ENCODE results near the gene CHCT1.
"Not testable (repeated sequence)": the region's sequence is repeated elsewhere in the genome, so short reads cannot be mapped to it uniquely, and the experiment has no call there.

The CHCT1 gene

DNA sequence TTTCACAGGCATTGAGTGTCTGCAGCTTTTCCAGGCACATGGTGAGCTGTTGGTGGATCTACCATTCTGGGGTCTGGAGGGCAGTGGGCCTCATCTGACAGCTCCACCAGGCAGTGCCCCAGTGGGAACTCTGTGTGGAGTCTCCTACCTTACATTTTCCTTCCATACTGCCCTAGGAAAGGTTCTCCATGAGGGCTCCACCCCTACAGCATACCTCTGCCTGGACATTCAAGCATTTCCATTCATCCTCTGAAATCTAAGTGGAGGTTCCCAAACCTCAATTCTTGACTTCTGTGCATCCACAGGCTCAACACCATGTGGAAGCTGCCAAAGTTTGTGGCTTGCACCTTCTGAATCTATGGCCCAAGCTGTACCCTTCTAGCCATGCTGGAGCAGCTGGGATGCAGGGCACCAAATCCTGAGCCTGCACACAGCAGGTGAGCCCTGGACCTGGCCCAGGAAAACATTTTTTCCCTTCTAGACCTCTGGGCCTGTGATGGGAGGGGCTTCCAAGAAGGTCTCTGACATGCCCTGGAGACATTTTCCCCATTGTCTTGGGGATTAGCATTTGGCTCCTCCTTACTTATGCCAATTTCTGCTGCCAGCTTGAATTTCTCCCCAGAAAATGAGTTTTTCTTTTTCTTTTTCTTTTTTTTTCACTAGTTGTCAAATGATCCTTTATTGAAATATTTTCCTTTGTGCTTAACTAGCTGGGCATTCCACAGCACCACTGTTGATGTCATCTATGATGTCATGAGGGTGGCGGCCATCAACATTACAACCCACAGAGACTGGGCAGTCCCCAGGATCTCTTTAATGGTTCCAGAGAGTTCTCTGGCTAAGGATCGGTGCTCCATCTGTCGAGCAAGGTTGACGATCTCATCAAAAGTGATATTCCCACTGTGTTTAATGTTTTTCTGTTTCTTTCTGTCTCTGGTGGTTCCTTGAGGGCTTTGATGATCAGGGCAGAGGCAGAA, 11.0 kb downstream of the CHCT1 start:
- not testable (repeated sequence) for H3K4me3 ChIP-seq (ENCODE audit: low read length); H3K27ac ChIP-seq (ENCODE audit: low read length); H3K4me2 ChIP-seq (ENCODE audit: low read length); H3K9me3 ChIP-seq (ENCODE audit: insufficient read depth, low read length); H3K9ac ChIP-seq (ENCODE audit: low read length); H3K36me3 ChIP-seq (replicated peaks; ENCODE audit: low read depth, low read length); H2AFZ ChIP-seq (ENCODE audit: low read depth, low read length); H3K79me2 ChIP-seq (ENCODE audit: low read length); H3K27me3 ChIP-seq (ENCODE audit: low read depth, low read length); H4K20me1 ChIP-seq (ENCODE audit: insufficient read depth, low read length)
- H3K4me1 ChIP-seq (ENCODE audit: low read length): peaks cover 14% of the 10 kb centered on the region

DNA sequence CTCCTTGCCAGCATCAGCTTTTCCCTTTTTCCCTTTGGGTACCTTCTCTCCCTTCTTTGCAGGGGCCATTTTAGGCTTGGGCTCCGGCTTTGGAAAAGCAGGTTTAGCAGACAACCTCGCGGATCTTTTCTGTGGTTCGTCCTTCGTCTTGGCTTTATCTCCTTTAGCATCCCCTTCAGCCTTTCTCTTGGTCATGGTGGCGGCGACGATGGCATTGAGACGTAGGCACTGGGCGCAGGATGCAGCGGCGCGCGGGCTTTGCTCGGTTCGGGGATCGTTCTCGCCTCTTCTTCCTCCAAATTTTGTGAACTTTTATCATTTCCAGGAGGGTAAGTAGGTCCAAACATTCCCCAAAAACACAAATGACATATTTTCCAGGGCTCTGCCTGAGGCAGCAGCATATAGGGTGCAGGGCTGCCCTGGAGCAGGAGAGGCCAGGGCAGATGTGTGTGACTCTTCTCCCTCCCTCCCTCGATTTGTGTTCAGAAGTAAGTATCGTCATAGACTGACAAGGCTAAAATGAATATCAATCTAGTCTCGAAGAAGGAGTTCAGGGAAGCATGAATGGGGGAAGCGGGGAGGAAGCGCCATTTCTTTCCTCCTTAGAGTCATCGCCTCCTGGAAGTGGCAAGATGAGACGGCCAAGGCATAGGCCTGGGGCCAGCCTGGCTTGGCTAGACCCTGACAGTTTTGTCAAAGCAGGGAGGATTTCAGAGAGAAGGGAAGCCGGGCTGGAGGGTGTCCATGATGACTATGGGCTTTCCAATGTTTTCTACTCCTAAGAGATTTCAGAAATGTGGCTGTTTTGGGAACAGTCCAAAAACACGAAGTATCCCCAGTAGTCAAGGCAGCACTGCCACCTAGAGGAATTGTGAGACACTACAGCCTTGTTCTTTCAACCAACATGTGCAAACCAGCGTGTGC, 13.2 kb downstream of the CHCT1 start:
- no peak for TF ChIP-seq EZH2phosphoT487 (IDR thresholded peaks at IDR 0.05; ENCODE audit: low read depth)
- TF ChIP-seq, protein P1, sequence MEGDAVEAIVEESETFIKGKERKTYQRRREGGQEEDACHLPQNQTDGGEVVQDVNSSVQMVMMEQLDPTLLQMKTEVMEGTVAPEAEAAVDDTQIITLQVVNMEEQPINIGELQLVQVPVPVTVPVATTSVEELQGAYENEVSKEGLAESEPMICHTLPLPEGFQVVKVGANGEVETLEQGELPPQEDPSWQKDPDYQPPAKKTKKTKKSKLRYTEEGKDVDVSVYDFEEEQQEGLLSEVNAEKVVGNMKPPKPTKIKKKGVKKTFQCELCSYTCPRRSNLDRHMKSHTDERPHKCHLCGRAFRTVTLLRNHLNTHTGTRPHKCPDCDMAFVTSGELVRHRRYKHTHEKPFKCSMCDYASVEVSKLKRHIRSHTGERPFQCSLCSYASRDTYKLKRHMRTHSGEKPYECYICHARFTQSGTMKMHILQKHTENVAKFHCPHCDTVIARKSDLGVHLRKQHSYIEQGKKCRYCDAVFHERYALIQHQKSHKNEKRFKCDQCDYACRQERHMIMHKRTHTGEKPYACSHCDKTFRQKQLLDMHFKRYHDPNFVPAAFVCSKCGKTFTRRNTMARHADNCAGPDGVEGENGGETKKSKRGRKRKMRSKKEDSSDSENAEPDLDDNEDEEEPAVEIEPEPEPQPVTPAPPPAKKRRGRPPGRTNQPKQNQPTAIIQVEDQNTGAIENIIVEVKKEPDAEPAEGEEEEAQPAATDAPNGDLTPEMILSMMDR (IDR thresholded peaks at IDR 0.05; ENCODE audit: low read depth, low read length): peak; percentile 91
- peaks cover 6% of the 10 kb centered on the region; the same call in 1 of the 2 replicates for H3K9me3 ChIP-seq (ENCODE audit: insufficient read depth, low read length)
- no peaks in the 10 kb centered on the region for H4K20me1 ChIP-seq (ENCODE audit: insufficient read depth, low read length)
- H3K27me3 ChIP-seq (ENCODE audit: low read depth, low read length): no peaks in the 10 kb centered on the region
- H3K4me1 ChIP-seq (ENCODE audit: low read length): peaks cover 26% of the 10 kb centered on the region
- no peak overlapping the region for H3K27ac ChIP-seq (ENCODE audit: low read length)
- no peaks in the 10 kb centered on the region for H3K36me3 ChIP-seq (replicated peaks; ENCODE audit: low read depth, low read length)
- H3K4me3 ChIP-seq (ENCODE audit: low read length): no peak overlapping the region
- H3K4me2 ChIP-seq (ENCODE audit: low read length): peak overlapping the region; percentile 26
- no peaks in the 10 kb centered on the region for H3K79me2 ChIP-seq (ENCODE audit: low read length)
- H2AFZ ChIP-seq (ENCODE audit: low read depth, low read length): 0 out of 2 replicates have a peak overlapping the region, but pooled peaks have one; percentile 12
- H3K9ac ChIP-seq (ENCODE audit: low read length): no peak overlapping the region

DNA sequence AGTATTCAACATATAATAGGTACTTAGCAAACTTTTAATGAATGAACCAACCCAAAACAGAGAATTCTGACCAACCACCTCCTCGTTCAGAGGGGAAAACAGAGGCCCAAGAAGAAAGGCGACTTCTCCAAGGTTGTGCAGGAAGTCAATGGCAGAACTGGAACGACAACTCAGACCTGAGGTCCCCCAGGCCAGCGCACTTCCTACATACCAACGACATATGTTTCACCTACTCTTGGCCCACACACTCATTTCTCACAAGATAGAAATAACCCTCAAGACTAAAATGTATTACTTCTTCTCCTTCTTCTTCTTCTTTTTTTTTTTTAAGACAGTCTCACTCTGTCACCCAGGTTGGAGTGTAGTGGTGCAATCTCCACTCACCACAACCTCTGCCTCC, 14.4 kb downstream of the CHCT1 start:
- peak overlapping the region; percentile 66 for H3K4me2 ChIP-seq (ENCODE audit: low read length)
- TF ChIP-seq, protein P1 (IDR thresholded peaks at IDR 0.05; ENCODE audit: low read depth, low read length): no peak
- TF ChIP-seq EZH2phosphoT487 (IDR thresholded peaks at IDR 0.05; ENCODE audit: low read depth): no peak
- no peak overlapping the region for H3K4me3 ChIP-seq (ENCODE audit: low read length)
- peak overlapping the region; percentile 29; the same call in 1 of the 2 replicates for H3K27ac ChIP-seq (ENCODE audit: low read length)
- H3K9me3 ChIP-seq (ENCODE audit: insufficient read depth, low read length): peaks cover 6% of the 10 kb centered on the region; the same call in 1 of the 2 replicates
- peak overlapping the region; percentile 4; the same call in 1 of the 2 replicates for H2AFZ ChIP-seq (ENCODE audit: low read depth, low read length)
- no peaks in the 10 kb centered on the region for H3K36me3 ChIP-seq (replicated peaks; ENCODE audit: low read depth, low read length)
- no peaks in the 10 kb centered on the region for H4K20me1 ChIP-seq (ENCODE audit: insufficient read depth, low read length)
- no peak overlapping the region for H3K9ac ChIP-seq (ENCODE audit: low read length)
- no peaks in the 10 kb centered on the region for H3K79me2 ChIP-seq (ENCODE audit: low read length)
- peaks cover 26% of the 10 kb centered on the region for H3K4me1 ChIP-seq (ENCODE audit: low read length)
- no peaks in the 10 kb centered on the region for H3K27me3 ChIP-seq (ENCODE audit: low read depth, low read length)

DNA sequence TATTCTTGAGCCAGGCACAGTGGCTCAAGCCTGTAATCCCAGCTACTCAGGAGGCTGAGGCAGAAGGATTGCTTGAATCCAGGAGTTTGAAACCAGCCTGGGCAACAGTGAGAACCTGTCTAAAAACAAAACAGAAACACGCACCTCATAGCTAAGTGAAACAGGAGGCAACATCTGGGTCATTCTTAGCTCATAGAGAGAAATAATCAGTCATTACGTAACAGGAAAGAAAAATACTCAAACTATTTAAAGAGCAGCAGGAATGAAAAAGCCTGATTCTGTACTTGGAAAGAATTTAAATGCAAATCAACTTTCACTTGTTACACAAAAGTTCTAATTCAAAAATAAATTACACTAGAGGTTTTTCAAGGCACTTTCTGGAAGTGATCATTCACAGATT, 17.2 kb downstream of the CHCT1 start:
- Histone ChIP-seq H3K9ac (ENCODE audit: low read length) (no peak overlapping the region), H3K27me3 (ENCODE audit: low read depth, low read length) (no peaks in the 10 kb centered on the region), H3K27ac (ENCODE audit: low read length) (no peak overlapping the region), H4K20me1 (ENCODE audit: insufficient read depth, low read length) (no peaks in the 10 kb centered on the region), H3K4me2 (ENCODE audit: low read length) (peak overlapping the region; percentile 68), H3K36me3 (replicated peaks; ENCODE audit: low read depth, low read length) (no peaks in the 10 kb centered on the region), H3K4me3 (ENCODE audit: low read length) (peak overlapping the region; percentile 46), H3K79me2 (ENCODE audit: low read length) (no peaks in the 10 kb centered on the region), H2AFZ (ENCODE audit: low read depth, low read length) (0 out of 2 replicates have a peak overlapping the region, but pooled peaks have one; percentile 44), H3K9me3 (ENCODE audit: insufficient read depth, low read length) (no peaks in the 10 kb centered on the region), H3K4me1 (ENCODE audit: low read length) (peaks cover 51% of the 10 kb centered on the region)
- no peak for TF ChIP-seq EZH2phosphoT487 (IDR thresholded peaks at IDR 0.05; ENCODE audit: low read depth)
- TF ChIP-seq, protein P1 (IDR thresholded peaks at IDR 0.05; ENCODE audit: low read depth, low read length): no peak
